Neural crest cell (in vitro differentiated cells): ENCODE measurements around the gene ATF3. TPM values are rescaled to one million over a fixed set of nuclear protein-coding genes. Genes with fewer than 3 reads are reported as not detected.

Experiments
- DNase-seq: peaks from one replicate; pipeline ENCODE4 v3.0.0; 2021; ENCODE audit warnings: low read depth, mixed read lengths, low spot score
- H3K27ac Mint-ChIP-seq: one replicate; pipeline ENCODE4 v1.8.0; 2021; ENCODE audit warnings: mild to moderate bottlenecking, mixed read lengths; ENCODE audit not compliant: unreplicated experiment
- H3K27me3 Mint-ChIP-seq: 2 replicates; pipeline ENCODE4 v1.8.0; 2021; ENCODE audit warnings: low read depth, mild to moderate bottlenecking, mixed read lengths
- H3K36me3 Mint-ChIP-seq: 2 replicates; pipeline ENCODE4 v1.8.0; 2021; ENCODE audit warnings: low read depth, mild to moderate bottlenecking, mixed read lengths
- H3K4me1 Mint-ChIP-seq: 2 replicates; pipeline ENCODE4 v1.8.0; 2021; ENCODE audit warnings: mixed read lengths
- H3K4me3 Mint-ChIP-seq: one replicate; pipeline ENCODE4 v1.8.0; 2021; ENCODE audit warnings: mild to moderate bottlenecking, mixed read lengths
- H3K9me3 Mint-ChIP-seq: 2 replicates; pipeline ENCODE4 v1.8.0; 2021; ENCODE audit warnings: mixed read lengths
- total RNA-seq: library from RNA; stranded (reverse); gene quantifications from 2 replicates; pipeline ENCODE4 v1.2.1, GENCODE V29; 2021
- TF ChIP-seq, protein P1 (sequence below): fragments of 200-600 bp; sonication (generic); conservative IDR thresholded peaks from 2 replicates; pipeline ENCODE4 v1.5.0; 2021; ENCODE audit warnings: antibody characterized with exemption, mild to moderate bottlenecking

Gene ATF3
- total RNA-seq, 1 donor from 2014 or later: 10.3 TPM

DNA sequence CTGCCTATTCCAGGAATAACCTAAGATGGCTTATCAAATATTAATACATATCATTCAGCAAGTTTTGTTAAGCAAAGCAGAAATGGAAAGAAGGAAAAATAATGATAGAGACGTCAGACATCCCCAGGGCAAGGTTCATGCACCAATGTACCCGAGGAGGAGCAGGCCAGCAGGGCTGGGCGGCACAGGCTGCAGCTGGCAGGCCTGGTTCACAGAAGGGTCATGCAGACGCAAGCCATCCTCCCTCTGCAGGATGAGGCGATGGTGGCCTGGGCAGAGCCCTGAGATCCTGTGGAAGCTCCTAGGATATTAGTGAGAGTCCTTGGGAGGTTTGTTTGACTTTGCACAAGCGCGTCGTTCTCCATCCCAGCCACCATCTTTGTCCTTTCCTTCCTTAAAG, 61.0 kb downstream of the ATF3 start:
- no peaks in the 10 kb centered on the region for H3K36me3 Mint-ChIP-seq
- DNase-seq: no peak
- no peak overlapping the region for H3K4me3 Mint-ChIP-seq
- peaks cover 4% of the 10 kb centered on the region for H3K27me3 Mint-ChIP-seq
- H3K4me1 Mint-ChIP-seq: peaks cover 26% of the 10 kb centered on the region
- TF ChIP-seq, protein P1, sequence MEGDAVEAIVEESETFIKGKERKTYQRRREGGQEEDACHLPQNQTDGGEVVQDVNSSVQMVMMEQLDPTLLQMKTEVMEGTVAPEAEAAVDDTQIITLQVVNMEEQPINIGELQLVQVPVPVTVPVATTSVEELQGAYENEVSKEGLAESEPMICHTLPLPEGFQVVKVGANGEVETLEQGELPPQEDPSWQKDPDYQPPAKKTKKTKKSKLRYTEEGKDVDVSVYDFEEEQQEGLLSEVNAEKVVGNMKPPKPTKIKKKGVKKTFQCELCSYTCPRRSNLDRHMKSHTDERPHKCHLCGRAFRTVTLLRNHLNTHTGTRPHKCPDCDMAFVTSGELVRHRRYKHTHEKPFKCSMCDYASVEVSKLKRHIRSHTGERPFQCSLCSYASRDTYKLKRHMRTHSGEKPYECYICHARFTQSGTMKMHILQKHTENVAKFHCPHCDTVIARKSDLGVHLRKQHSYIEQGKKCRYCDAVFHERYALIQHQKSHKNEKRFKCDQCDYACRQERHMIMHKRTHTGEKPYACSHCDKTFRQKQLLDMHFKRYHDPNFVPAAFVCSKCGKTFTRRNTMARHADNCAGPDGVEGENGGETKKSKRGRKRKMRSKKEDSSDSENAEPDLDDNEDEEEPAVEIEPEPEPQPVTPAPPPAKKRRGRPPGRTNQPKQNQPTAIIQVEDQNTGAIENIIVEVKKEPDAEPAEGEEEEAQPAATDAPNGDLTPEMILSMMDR: no peak
- no peak overlapping the region for H3K27ac Mint-ChIP-seq
- H3K9me3 Mint-ChIP-seq: no peaks in the 10 kb centered on the region

DNA sequence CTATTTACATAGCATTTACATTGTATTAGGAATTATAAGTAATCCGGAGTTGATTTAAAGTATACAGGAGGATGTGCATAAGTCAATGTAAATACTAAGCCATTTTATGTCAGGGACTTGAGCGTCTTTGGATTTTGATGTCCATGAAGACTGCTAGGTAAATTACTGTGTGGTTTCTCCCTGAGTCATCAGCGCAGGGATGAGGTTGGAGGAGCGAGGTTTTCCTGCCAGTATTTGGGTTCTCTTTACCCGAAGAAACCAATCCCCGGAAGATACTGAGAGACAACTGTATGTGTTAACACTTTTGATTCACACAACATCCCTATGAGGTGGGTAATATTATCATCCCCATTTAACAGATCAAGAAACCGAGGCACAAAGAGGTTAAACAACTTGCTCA, 61.7 kb downstream of the ATF3 start:
- no peak for DNase-seq
- no peaks in the 10 kb centered on the region for H3K9me3 Mint-ChIP-seq
- H3K27me3 Mint-ChIP-seq: peaks cover 4% of the 10 kb centered on the region
- TF ChIP-seq, protein P1: no peak
- no peaks in the 10 kb centered on the region for H3K36me3 Mint-ChIP-seq
- H3K27ac Mint-ChIP-seq: no peak overlapping the region
- H3K4me3 Mint-ChIP-seq: no peak overlapping the region
- peaks cover 26% of the 10 kb centered on the region for H3K4me1 Mint-ChIP-seq

Other genes starting within 250 kb of the ATF3 start
- 27.2 and 28.3 TPM in 2 replicates for gene PACC1, start 193.9 kb upstream of the ATF3 start, total RNA-seq
- gene NENF, start 175.8 kb upstream of the ATF3 start, total RNA-seq: 40.4 and 41.5 TPM in 2 replicates
- not detected in 2 replicates for gene BATF3, start 91.1 kb downstream of the ATF3 start, total RNA-seq
- 63.0 and 64.7 TPM in 2 replicates for gene NSL1, start 183.0 kb downstream of the ATF3 start, total RNA-seq
- 14.2 and 15.1 TPM in 2 replicates for gene TATDN3, start 183.1 kb downstream of the ATF3 start, total RNA-seq
- 0.68 and 1.3 TPM in 2 replicates for gene SPATA45, start 238.9 kb downstream of the ATF3 start, total RNA-seq
- gene FLVCR1, start 249.5 kb downstream of the ATF3 start, total RNA-seq: 31.4 and 33.0 TPM in 2 replicates